KOPT-K1 (cell line): ENCODE data around the gene PHAF1.

Experiments
- H3K27ac ChIP-seq: fragments of 200-600 bp; sonication (generic); 2 replicates; pipeline ENCODE4 v1.5.1; 2016; ENCODE audit warnings: antibody characterized with exemption, mild to moderate bottlenecking, low read depth, low read length; ENCODE audit not compliant: poor library complexity, severe bottlenecking
- H3K36me3 ChIP-seq: fragments of 200-600 bp; sonication (generic); 2 replicates; pipeline ENCODE4 v1.5.1; 2017; ENCODE audit warnings: antibody characterized with exemption, mild to moderate bottlenecking, low read length, moderate library complexity; ENCODE audit not compliant: insufficient read depth
- H3K9me3 ChIP-seq: fragments of 200-600 bp; sonication (generic); 2 replicates; pipeline ENCODE4 v1.5.1; 2017; ENCODE audit warnings: antibody characterized with exemption, low read length, mild to moderate bottlenecking; ENCODE audit not compliant: insufficient read depth, poor library complexity, severe bottlenecking

Gene PHAF1

DNA sequence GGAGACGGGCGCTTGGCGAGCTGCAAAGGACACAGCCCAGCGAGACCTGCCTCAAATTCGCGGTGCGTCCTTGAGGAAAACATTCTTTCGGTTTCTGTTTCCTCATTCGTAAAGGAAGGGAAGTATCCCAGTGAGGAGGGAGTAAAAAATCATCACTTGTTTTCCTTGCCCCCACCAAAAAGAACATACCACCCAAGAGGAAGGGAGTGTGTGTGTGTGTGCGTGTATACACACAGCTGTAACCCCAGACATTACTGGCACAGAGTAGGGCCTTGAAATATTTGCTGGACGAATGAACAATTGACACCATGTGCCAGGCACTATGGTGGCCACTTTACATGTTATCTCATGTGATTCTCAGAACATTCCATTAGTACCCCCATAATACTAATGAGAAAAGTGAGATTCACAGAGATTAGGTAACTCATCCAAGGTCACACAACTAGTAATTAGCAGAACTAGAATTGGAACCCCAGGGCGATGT lies 76.0 kb downstream of the PHAF1 start:
- Histone ChIP-seq H3K9me3 (no peaks in the 10 kb centered on the region), H3K27ac (no peak overlapping the region)

DNA sequence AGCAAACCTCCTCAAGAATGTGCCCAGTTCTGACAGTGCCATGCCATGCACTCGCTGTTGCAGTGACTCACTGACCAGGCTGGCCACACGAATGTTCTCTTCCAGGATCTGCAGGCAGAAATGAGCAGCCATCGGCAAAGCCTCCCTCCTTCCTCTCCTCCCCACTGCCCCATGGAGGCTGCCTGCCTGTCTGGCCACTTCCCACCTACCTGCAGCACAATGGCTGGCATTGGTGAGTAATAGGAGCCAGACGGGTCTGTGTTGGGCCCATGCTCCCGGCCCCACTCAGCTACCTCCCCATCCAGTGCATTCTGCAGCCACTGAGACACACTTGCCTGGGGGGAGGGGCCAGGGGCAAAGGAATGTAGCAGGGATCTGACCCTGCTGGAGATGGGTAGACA lies 76.8 kb downstream of the PHAF1 start:
- Histone ChIP-seq H3K9me3 (no peaks in the 10 kb centered on the region), H3K36me3 (no peaks in the 10 kb centered on the region), H3K27ac (no peak overlapping the region)

More for the DNA sequence above, 76.0 kb downstream of the PHAF1 start:
- H3K36me3 ChIP-seq: no peaks in the 10 kb centered on the region

DNA sequence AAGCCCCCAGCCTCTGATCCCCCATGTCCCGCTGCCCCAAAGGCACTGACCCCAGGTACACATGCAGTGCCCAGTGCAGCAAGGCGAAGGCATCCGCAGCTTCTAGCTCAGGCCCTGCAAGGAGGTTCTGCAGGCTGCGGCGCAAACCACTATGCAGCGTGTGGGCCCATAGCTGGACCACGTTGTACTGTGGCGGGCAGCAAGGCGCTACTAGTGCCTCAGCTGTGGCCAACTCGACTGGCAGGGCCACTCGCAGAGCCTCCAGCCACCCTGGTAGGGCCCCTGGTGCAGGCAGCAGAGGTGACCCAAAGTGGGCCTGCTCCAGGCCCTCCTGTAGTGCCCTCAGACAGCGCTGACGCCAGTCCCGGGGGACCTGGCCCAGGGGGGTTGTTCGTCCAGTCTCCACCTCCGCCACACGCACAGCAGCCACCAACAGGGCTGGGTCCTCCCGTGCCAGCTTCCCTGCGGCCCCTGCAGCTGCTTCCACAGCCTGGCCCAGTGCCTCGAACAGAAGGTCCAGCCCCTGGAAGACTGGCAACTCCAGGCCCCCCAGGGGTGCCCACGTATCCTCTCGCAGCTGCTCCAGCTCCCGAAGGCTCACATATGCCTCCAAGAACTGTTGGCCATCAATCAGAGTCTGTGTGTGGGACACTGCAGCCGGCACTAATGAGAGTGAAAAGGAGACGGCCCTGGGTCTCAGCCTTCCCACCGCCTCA lies 77.6 kb downstream of the PHAF1 start:
- Histone ChIP-seq H3K9me3 (no peaks in the 10 kb centered on the region), H3K36me3 (no peaks in the 10 kb centered on the region), H3K27ac (no peak overlapping the region)

GRCh38 chr16:67188323-67188722 lies 78.6 kb downstream of the PHAF1 start:
- Histone ChIP-seq H3K36me3 (peaks cover 3% of the 10 kb centered on the region), H3K27ac (no peak overlapping the region)

DNA sequence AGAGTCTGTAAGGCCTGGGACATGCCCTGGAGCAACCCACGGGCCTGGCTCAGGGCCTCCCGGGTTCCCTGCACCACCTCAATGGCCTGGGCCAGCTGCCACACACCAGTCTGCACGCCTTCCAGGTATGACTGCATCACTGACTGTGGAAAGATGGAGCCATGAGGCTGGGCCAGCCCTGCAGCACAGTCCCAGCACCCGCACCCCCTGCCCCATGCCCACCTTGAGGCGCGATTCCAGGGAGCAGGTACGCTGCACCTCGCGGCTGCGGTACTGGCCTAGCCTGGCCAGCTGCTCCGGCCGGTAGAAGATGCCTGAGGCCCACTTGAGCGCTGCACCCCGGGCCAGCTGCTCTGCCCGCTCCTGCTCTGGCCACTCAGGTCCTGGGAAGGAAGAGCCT lies 79.1 kb downstream of the PHAF1 start:
- Histone ChIP-seq H3K9me3 (no peaks in the 10 kb centered on the region), H3K36me3 (peaks cover 7% of the 10 kb centered on the region), H3K27ac (no peak overlapping the region)

More at GRCh38 chr16:67188323-67188722, 78.6 kb downstream of the PHAF1 start:
- no peaks in the 10 kb centered on the region for H3K9me3 ChIP-seq

DNA sequence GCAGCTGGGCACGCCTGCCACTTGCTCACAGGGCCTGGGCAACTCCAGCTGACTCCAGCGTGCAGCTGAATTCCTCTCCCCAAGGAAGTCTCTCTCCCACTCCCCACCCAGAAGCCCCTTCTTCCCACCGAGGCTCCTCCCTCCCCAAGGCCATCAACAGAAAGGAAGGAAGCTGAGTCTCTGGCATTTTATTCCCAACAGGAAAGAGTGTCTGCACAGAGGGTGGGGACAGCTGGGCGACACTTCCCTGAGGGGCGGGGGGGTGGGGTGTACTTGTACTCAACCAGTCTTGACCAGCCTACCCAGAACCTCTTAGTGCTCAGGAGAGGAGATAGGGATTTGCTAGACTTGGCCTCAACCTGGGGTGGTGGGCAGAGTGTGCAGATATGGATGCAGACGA lies 80.3 kb downstream of the PHAF1 start, which contains the start of gene EXOC3L1:
EXOC3L1 (minus strand) TSS at position 96 of the 400 bp plus-strand sequence. CDS start 460 bp downstream, outside the sequence.
- Histone ChIP-seq H3K9me3 (no peaks in the 10 kb centered on the region), H3K36me3 (peaks cover 20% of the 10 kb centered on the region), H3K27ac (no peak within 1 kb of the TSS)

DNA sequence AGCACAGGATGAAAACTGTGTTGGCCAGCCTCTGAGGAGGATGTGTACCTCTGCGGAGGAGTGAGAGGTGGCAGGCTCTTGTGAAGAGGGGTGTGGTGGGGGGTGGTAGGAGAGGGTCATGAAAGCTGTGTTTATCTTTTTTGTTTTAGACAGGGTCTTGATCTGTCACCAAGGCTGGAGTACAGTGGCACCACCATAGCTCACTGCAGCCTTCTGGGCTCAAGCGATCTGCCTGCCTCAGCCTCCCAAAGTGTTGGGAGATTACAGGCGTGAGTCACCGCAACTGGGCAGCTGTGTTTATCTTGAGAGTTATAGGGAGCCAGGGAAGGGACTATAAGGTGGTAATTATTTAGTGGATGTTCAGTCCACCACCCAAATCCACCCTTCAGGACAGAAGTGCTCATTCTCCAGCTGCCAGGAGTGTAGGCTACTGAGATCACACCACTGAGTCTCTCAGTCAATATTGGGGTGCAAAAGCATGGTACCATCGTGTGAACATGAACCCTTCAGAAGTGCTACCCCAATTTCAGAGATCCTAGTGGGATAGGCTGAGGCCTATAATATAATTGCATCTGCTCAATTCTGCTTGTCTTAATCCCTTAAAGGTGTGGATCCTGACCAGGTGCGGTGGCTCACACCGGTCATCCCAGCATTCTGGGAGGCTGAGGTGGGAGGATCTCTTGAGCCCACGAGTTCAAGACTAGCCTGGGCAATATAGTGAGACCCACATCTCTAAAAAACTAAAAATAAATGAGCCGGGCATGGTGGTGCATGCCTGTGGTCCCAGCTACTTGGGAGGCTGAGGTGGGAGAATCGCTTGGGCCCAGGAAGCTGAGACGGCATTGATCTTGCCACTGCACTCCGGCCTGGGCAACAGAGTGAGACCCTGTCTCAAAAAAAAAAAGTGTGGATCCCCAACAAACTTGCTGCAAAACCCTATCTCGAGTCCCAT lies 81.0 kb downstream of the PHAF1 start:
- Histone ChIP-seq H3K27ac (no peak overlapping the region), H3K36me3 (peaks cover 27% of the 10 kb centered on the region)

GRCh38 chr16:67191411-67191994 lies 81.8 kb downstream of the PHAF1 start:
- Histone ChIP-seq H3K36me3 (peaks cover 34% of the 10 kb centered on the region), H3K27ac (peak overlapping the region; percentile 85)

More for the DNA sequence above, 81.0 kb downstream of the PHAF1 start:
- no peaks in the 10 kb centered on the region for H3K9me3 ChIP-seq

DNA sequence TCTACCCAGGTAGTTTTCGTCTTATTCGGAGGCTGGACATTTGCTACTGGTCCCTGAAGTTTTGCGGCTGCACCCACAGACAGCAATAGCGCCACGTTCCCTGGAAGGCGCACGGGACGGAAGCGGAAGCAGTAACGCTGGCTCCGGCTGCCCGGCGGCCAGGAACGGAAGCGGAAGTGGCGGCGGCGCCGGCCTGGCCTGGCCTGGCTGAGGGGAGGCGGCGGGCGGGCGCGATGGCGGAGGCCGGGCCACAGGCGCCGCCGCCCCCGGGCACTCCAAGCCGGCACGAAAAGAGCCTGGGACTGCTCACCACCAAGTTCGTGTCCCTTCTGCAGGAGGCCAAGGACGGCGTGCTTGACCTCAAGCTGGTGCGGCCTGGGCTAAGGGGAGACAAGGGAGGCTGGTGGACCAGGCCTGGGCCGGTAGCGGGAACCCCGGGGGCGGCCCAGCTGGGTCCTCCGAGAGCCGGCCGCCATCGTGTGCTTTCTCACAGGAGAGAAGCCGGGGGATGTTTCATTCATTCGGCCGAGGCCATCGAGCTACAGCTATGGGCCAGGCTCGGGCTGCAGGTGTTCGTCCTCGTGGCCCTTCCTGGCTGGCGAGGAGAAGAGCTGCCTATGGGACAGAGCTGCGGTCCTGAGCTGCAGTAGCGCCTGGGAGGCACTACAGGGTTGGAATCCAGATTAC lies 82.4 kb downstream of the PHAF1 start, which contains the start of gene E2F4:
E2F4 (plus strand) TSS at position 161 of the 687 bp plus-strand sequence; CDS start at position 234, 73 bp downstream.
- Histone ChIP-seq H3K27ac (peak within 1 kb of the TSS; percentile 85), H3K36me3 (peaks cover 41% of the 10 kb centered on the region), H3K9me3 (no peaks in the 10 kb centered on the region)

More at GRCh38 chr16:67191411-67191994, 81.8 kb downstream of the PHAF1 start:
- no peaks in the 10 kb centered on the region for H3K9me3 ChIP-seq

GRCh38 chr16:67192781-67193361 lies 83.1 kb downstream of the PHAF1 start:
- Histone ChIP-seq H3K36me3 (peaks cover 48% of the 10 kb centered on the region), H3K9me3 (no peaks in the 10 kb centered on the region), H3K27ac (peak overlapping the region; percentile 85)

DNA sequence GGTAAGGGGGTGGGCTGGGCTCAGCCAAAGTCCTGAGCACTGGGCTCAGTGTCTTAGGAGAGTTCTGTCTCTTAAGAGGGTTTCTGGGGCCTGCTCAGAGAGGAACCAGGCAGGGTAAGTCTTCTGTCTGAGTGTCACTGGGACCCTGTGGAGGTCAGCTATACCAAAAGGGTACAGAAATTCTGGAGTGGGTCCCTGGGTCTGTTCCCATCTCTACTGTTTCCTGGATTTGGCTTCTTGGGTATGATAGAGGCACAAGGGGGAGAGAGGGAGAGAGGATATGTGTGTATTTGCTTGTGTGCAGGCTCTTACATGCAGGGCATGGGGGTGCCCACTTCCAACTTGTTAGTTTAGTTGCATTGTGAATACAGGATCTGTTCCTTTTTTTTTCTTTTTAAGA lies 83.8 kb downstream of the PHAF1 start:
- Histone ChIP-seq H3K27ac (peak overlapping the region; percentile 85), H3K36me3 (peaks cover 55% of the 10 kb centered on the region), H3K9me3 (no peaks in the 10 kb centered on the region)

DNA sequence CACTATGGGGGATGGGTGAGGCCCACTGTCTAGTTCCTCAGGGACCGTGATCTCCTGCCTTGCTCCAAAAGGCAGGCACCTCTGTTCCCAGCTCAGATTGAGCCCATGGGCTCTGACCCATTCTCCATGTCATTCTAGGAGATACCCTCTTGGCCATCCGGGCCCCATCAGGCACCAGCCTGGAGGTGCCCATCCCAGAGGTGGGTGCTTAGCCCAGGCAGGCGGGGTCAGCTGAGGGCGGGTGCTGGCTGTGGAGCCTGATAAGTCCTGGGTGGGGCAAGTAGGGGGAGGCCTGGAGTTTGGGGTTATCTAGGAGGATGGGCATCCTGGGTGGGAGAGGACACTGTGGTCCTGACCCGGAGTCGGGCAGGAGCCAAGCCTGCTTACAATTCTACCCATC lies 84.5 kb downstream of the PHAF1 start:
- H3K36me3 ChIP-seq: peaks cover 61% of the 10 kb centered on the region
- H3K9me3 ChIP-seq: no peaks in the 10 kb centered on the region
- no peak overlapping the region for H3K27ac ChIP-seq

DNA sequence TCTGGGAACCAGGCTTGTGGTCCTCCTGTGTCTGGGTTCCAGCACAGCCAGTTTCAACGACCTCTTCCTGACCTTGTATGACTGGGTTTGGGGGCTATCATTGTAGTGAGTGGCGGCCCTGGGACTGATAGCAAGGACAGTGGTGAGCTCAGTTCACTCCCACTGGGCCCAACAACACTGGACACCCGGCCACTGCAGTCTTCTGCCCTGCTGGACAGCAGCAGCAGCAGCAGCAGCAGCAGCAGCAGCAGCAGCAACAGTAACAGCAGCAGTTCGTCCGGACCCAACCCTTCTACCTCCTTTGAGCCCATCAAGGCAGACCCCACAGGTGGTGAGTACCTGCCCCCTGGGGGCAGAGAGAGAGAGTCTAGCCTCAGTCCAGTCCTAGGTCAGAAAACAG lies 85.9 kb downstream of the PHAF1 start:
- Histone ChIP-seq H3K36me3 (peaks cover 75% of the 10 kb centered on the region), H3K27ac (no peak overlapping the region), H3K9me3 (no peaks in the 10 kb centered on the region)

- Histone ChIP-seq H3K27ac (no peak overlapping the region), H3K36me3 (peaks cover 87% of the 10 kb centered on the region), H3K9me3 (no peaks in the 10 kb centered on the region)
Measured at GRCh38 chr16:67196881-67197280, 87.1 kb downstream of the PHAF1 start.
